Pons (tissue), 1 donor: ENCODE data around the gene CD96.

Experiments used
- DNase-seq: peaks from one replicate; pipeline ENCODE4 v3.0.0-alpha.2; 2016; ENCODE audit warnings: low spot score

Gene CD96

DNA sequence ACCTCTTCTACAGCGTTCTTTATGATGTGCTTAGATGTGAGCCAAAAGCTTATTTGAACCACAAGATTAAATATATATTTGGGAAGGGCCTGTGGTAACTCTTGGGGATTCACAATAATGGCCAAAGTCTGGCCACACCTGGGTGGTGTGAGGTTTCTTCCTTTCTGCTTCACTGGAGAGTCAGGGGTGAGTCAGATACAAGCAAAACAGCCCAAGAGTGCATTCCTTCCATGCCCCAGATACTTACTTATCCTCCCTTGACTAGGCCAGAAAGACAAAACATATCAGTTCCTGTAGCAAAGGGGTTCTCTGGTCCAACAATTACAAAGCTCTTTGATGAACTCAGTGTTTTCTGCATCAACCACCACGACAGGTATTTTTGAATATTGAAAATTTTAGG, 52.2 kb downstream of the CD96 start:
- no peak for DNase-seq

GRCh38 chr3:111594781-111595180, 52.8 kb downstream of the CD96 start:
- DNase-seq = no peak

GRCh38 chr3:111595232-111595631, 53.2 kb downstream of the CD96 start, which contains the start of gene ZBED2:
Gene ZBED2 (minus strand): TSS chr3:111595346. CDS start chr3:111594201, 1,145 bp downstream.
- DNase-seq = no peak

GRCh38 chr3:111596328-111596727, 54.3 kb downstream of the CD96 start:
- DNase-seq = no peak

- no peak for DNase-seq
Measured at GRCh38 chr3:111598139-111598538, 56.1 kb downstream of the CD96 start.

DNA sequence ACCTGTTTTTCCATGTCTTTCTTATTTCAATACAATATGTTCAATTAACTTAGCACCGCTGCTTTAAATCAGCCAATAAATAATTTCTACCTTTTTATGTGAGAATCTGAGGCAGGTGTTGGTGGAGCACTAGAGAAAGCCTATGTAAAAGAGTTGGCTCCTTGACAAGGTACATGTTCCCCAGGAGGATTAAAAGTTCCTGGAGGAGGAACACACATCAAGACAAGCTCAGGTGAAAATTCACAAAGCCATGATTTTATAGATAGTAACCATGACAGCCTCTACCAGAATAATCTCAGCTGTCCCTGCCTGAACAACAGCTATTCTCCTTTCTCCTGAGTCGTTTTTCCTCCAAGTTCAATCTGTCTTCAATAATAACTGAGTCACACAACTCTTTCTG, 56.6 kb downstream of the CD96 start:
- DNase-seq = no peak

GRCh38 chr3:111601810-111602209, 59.8 kb downstream of the CD96 start:
- DNase-seq = no peak

GRCh38 chr3:111603679-111604078, 61.7 kb downstream of the CD96 start:
- no peak for DNase-seq

GRCh38 chr3:111604119-111604518, 62.1 kb downstream of the CD96 start:
- no peak for DNase-seq

- no peak for DNase-seq
Measured at GRCh38 chr3:111605018-111605417, 63.0 kb downstream of the CD96 start.

DNA sequence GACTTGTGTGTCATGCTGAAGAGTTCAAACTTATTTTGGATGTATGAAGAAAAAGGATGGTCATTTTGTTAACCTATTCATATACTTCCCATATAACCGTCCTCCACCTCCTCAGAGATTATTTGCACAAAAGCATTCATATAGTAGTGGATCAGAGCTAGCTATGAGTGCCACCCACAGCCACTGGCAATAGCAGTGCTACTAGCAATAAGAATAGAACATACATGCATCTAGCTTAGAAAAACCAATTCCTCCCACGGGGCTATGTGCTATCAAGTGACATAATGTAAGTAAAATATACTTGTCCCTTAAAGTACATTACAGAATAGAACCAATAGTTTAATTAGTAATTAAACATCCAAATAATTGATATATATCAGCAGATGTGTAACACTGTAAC, 63.5 kb downstream of the CD96 start:
- DNase-seq = no peak

- DNase-seq = no peak
Measured at GRCh38 chr3:111607240-111607920, 65.4 kb downstream of the CD96 start.

DNA sequence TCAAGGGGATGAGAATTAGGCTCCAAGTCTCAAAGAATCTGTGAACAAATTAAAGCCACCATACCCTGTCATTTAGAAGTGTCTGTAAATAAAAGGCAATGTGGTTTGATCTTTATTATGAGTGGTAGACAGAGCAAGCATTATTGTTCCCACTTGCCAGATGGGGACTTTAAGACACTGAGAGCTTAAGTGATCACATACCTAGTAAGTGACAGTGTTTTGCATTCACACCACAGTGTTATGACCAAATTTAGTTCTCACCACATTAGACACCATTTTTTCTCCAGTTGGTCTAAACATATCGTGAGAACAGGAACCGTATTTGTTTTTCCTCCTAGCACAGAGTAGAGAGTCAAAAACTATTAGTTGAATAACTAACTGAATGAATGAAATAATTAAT, 66.4 kb downstream of the CD96 start:
- DNase-seq = no peak

DNA sequence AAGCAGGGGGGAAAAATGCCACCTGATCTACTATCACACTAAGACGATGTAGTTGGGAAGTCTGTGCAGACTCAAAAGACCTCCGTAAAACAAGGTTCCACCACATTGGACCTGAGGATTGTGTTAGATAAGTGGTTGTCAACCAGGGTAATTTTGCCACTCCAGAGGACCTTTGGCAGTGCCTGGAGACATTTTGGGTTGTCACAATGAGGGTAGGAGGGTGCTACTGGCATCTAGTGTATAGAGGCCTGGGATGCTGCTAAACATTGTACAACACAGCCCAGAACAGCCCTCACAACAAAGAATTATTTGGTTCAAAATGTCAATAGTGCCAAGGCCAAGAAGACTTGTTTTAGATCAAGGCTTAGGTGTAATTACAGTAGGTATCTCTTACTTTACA, 67.7 kb downstream of the CD96 start:
- no peak for DNase-seq

GRCh38 chr3:111610189-111610588, 68.2 kb downstream of the CD96 start:
- no peak for DNase-seq

- DNase-seq = no peak
Measured at GRCh38 chr3:111610612-111611054, 68.6 kb downstream of the CD96 start.

DNA sequence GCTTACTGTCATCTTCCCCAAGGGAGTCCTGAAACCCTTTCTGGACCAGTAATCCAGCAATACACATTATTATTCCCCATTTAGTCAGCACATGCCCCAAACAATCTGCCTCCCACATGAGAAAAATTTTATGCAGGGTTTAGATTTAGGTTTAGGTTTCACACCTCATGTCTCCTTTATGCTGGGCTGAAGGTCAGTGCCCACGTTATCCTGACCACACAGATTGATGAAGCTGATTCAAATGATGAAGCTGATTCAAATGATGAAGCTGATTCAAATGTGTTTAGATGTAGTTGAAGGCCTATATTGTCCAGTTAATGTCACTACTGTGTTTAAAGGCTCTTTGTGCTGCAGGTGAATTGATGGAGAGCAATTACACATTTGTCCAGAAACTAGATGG, 71.3 kb downstream of the CD96 start:
- DNase-seq = no peak

- no peak for DNase-seq
Measured at GRCh38 chr3:111615880-111616279, 73.9 kb downstream of the CD96 start.

GRCh38 chr3:111616417-111617105, 74.6 kb downstream of the CD96 start:
- DNase-seq = no peak

DNA sequence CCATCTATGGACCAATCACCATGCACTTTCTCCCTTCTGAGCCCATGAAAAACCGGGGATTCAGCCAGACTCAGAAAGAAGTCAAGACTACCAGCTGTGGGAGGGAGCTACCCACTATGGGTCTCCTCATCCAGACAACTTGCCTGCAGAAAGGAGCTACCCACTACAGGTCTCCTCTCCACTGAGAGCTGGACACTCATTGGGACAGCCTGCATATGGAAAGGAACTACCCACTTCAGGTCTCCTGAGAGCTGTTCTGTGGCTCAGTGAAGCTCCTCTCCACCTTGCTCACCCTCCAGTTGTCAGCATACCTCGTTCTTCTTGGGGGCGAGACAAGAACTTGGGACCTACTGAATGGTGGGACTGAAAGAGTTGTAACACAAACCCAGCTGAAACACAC, 75.4 kb downstream of the CD96 start:
- no peak for DNase-seq

- no peak for DNase-seq
Measured at GRCh38 chr3:111617912-111618601, 76.1 kb downstream of the CD96 start.

DNA sequence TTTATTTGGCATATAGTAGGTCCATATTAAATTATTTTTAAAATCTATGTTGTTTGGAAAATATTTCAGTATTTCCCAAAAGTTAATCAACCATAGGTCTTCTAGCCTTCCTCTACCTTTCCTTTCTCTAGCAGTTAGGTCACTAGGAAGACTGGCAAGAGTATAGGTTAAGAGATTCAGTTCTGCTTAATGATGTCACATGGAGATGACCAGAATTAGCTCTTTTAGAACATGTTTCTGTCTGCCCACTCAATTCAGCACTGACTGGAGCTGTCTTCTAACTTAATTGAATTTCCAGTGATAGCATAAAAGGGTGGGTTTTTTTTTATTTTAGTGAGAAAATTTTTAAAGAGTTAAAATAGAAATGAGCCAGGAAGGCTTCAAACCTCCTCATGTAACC, 76.9 kb downstream of the CD96 start:
- no peak for DNase-seq

DNA sequence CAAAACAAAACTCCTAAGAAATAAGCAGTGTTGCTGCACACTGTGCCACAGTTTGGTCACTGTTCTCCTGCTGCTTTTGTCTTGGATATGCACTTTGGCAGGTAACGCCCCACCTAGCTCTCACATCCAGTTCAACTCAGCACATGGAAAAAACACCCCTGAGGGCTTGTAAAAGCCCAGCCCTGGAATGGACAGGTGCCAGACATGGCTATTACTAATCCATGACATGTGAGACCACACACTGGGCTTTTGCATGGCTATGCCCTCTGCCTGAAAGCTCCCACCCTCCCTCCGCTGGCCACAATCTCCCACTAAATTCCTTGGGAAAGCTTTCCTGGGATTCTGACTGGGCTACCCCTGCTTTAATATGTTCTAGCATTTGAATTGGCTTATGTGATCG, 77.8 kb downstream of the CD96 start:
- no peak for DNase-seq
